Middle frontal gyrus (tissue), 1 donor: ENCODE data around the gene AFF4.
"Not testable (repeated sequence)": the region's sequence is repeated elsewhere in the genome, so short reads cannot be mapped to it uniquely, and the experiment has no call there.

Experiments
- DNase-seq: peaks from one replicate; pipeline ENCODE4 v3.0.0-alpha.2; 2015; ENCODE audit warnings: low spot score; ENCODE audit errors: extremely low spot score

The AFF4 gene

GRCh38 chr5:132854992-132855391, 108.4 kb downstream of the AFF4 start:
- DNase-seq, result not testable (repeated sequence)

- DNase-seq, result no peak
These were observed 109.1 kb downstream of the AFF4 start for GRCh38 chr5:132854301-132854700.

- no peak for DNase-seq
These were observed 109.6 kb downstream of the AFF4 start for GRCh38 chr5:132853790-132854189.

GRCh38 chr5:132853323-132853722, 110.1 kb downstream of the AFF4 start:
- DNase-seq, result no peak

- DNase-seq, result no peak
These were observed 113.4 kb downstream of the AFF4 start for GRCh38 chr5:132850066-132850465.

GRCh38 chr5:132849347-132849746, 114.1 kb downstream of the AFF4 start:
- no peak for DNase-seq

GRCh38 chr5:132848270-132848669, 115.2 kb downstream of the AFF4 start:
- no peak for DNase-seq

- no peak for DNase-seq
These were observed 122.1 kb downstream of the AFF4 start for GRCh38 chr5:132841305-132841704.

GRCh38 chr5:132840896-132841295, 122.5 kb downstream of the AFF4 start:
- no peak for DNase-seq

- DNase-seq, result no peak
These were observed 123.1 kb downstream of the AFF4 start for GRCh38 chr5:132840313-132840712.

- no peak for DNase-seq
These were observed 123.8 kb downstream of the AFF4 start for GRCh38 chr5:132839426-132840301.

- DNase-seq, result no peak
These were observed 124.7 kb downstream of the AFF4 start for GRCh38 chr5:132838516-132839282.

- no peak for DNase-seq
These were observed 125.6 kb downstream of the AFF4 start for GRCh38 chr5:132837868-132838267.

- DNase-seq, result no peak
These were observed 126.6 kb downstream of the AFF4 start for GRCh38 chr5:132836852-132837251.

GRCh38 chr5:132834057-132834456, 129.4 kb downstream of the AFF4 start:
- no peak for DNase-seq

GRCh38 chr5:132832612-132833011, 130.8 kb downstream of the AFF4 start:
- DNase-seq, result no peak

GRCh38 chr5:132831095-132831860, 132.2 kb downstream of the AFF4 start:
- DNase-seq, result no peak

- no peak for DNase-seq
These were observed 132.9 kb downstream of the AFF4 start, which contains the start of gene SHROOM1 for GRCh38 chr5:132830436-132831094. Gene SHROOM1 (minus strand): TSS chr5:132830647. CDS start chr5:132826140, 4,507 bp downstream.

- no peak for DNase-seq
These were observed 133.5 kb downstream of the AFF4 start for GRCh38 chr5:132829742-132830435.

GRCh38 chr5:132828846-132829494, 134.5 kb downstream of the AFF4 start:
- DNase-seq, result no peak
